Cerebellar nuclear complex (tissue), 1 donor: ENCODE data around the gene HTR4.
"Not testable (repeated sequence)": the region's sequence is repeated elsewhere in the genome, so short reads cannot be mapped to it uniquely, and the experiment has no call there.

Experiments
- DNase-seq, 2 experiments: peaks; one replicate each; lab custom pipeline; 2025; lab: John Stamatoyannopoulos, UW

HTR4 gene

GRCh38 chr5:148532969-148533670 is 121.2 kb downstream of the HTR4 start:
- no peak for DNase-seq

- DNase-seq: not testable (repeated sequence)
Observed at GRCh38 chr5:148529450-148529849, 124.9 kb downstream of the HTR4 start.

GRCh38 chr5:148524721-148525120 is 129.6 kb downstream of the HTR4 start:
- DNase-seq: no peak

GRCh38 chr5:148523139-148523538 is 131.2 kb downstream of the HTR4 start:
- DNase-seq: no peak

GRCh38 chr5:148515460-148515859 is 138.9 kb downstream of the HTR4 start:
- DNase-seq: no peak

- DNase-seq: no peak
Observed at GRCh38 chr5:148514344-148514743, 140.0 kb downstream of the HTR4 start.

GRCh38 chr5:148512498-148512897 is 141.8 kb downstream of the HTR4 start:
- DNase-seq: no peak

- DNase-seq: no peak
Observed at GRCh38 chr5:148511810-148512347, 142.4 kb downstream of the HTR4 start.

GRCh38 chr5:148509893-148510292 is 144.4 kb downstream of the HTR4 start:
- no peak for DNase-seq

- DNase-seq: no peak
Observed at GRCh38 chr5:148507648-148508047, 146.7 kb downstream of the HTR4 start.

GRCh38 chr5:148499452-148499851 is 154.9 kb downstream of the HTR4 start:
- DNase-seq: no peak

- DNase-seq: no peak
Observed at GRCh38 chr5:148497757-148498156, 156.6 kb downstream of the HTR4 start.

GRCh38 chr5:148492351-148492750 is 162.0 kb downstream of the HTR4 start:
- DNase-seq: no peak

GRCh38 chr5:148491793-148492184 is 162.5 kb downstream of the HTR4 start:
- no peak for DNase-seq

- DNase-seq: no peak
Observed at GRCh38 chr5:148491015-148491792, 163.1 kb downstream of the HTR4 start.

- no peak for DNase-seq
Observed at GRCh38 chr5:148488757-148489156, 165.6 kb downstream of the HTR4 start.

GRCh38 chr5:148486456-148486855 is 167.9 kb downstream of the HTR4 start:
- no peak for DNase-seq

GRCh38 chr5:148484651-148485050 is 169.7 kb downstream of the HTR4 start:
- no peak for DNase-seq

GRCh38 chr5:148483750-148484149 is 170.6 kb downstream of the HTR4 start:
- no peak for DNase-seq

- no peak for DNase-seq
Observed at GRCh38 chr5:148482697-148483462, 171.4 kb downstream of the HTR4 start.

GRCh38 chr5:148482196-148482595 is 172.1 kb downstream of the HTR4 start:
- DNase-seq: no peak

- DNase-seq: no peak
Observed at GRCh38 chr5:148477429-148477828, 176.9 kb downstream of the HTR4 start.
